ENCODE data around the gene INCENP.

INCENP gene

GRCh38 chr11:62176766-62177165, 53.0 kb downstream of the INCENP start (continued):
- no peak for TF ChIP-seq ZSCAN5A (tag by site-specific recombination; IDR thresholded peaks at IDR 0.05)

GRCh38 chr11:62179995-62180394, 56.2 kb downstream of the INCENP start:
- H3K4me1 ChIP-seq (ENCODE audit: control insufficient read depth, insufficient read depth, low read length): no peaks in the 10 kb centered on the region
- POLR2A ChIA-PET: no interaction called here
- H3K9me3 ChIP-seq (ENCODE audit: control insufficient read depth, insufficient read depth, low read depth, low read length): no peaks in the 10 kb centered on the region
- H3K27ac ChIP-seq (ENCODE audit: extremely low read depth, low read depth, low read length): no peak overlapping the region
- H3K4me3 ChIP-seq (ENCODE audit: low read depth, low read length): no peak overlapping the region
- CTCF ChIA-PET: interaction anchor here (0.6 to 1.8 kb wide), 2 partner anchors 8 to 10 kb away, joined by 3 to 13 read pairs; no protein-coding TSS in a partner anchor
- H3K36me3 ChIP-seq (ENCODE audit: control insufficient read depth in 2 of 2, insufficient read depth in 1 of 2, low read length in 2 of 2): no peaks in the 10 kb centered on the region
- TF ChIP-seq ZNF121 (tag by site-specific recombination; IDR thresholded peaks at IDR 0.05): no peak
- no peak for TF ChIP-seq OVOL3 (tag by site-specific recombination; IDR thresholded peaks at IDR 0.05)
- no peak for TF ChIP-seq ZBTB17 (tag by site-specific recombination; IDR thresholded peaks at IDR 0.05)
- no peak for TF ChIP-seq ZNF501 (tag by site-specific recombination; IDR thresholded peaks at IDR 0.05)
- TF ChIP-seq BCL11B (tag by site-specific recombination; IDR thresholded peaks at IDR 0.05; ENCODE audit: low read depth): no peak

GRCh38 chr11:62181097-62181496, 57.3 kb downstream of the INCENP start:
- Histone ChIP-seq H3K36me3 (ENCODE audit: control insufficient read depth in 2 of 2, insufficient read depth in 1 of 2, low read length in 2 of 2) (no peaks in the 10 kb centered on the region), H3K9me3 (ENCODE audit: control insufficient read depth, insufficient read depth, low read depth, low read length) (no peaks in the 10 kb centered on the region), H3K4me1 (ENCODE audit: control insufficient read depth, insufficient read depth, low read length) (no peaks in the 10 kb centered on the region), H3K4me3 (ENCODE audit: low read depth, low read length) (no peak overlapping the region), H3K27ac (ENCODE audit: extremely low read depth, low read depth, low read length) (no peak overlapping the region)
- ChIA-PET POLR2A (no interaction called here), CTCF (interaction anchor here (1.8 kb wide), 1 partner anchor 9 kb away, joined by 13 read pairs; no protein-coding TSS in a partner anchor)
- TF ChIP-seq SETDB1 (IDR thresholded peaks at IDR 0.05; ENCODE audit: insufficient read length, low read length) (no peak), KLF9 (tag by site-specific recombination; IDR thresholded peaks at IDR 0.05; ENCODE audit: low read depth) (no peak), ZNF174 (tag by site-specific recombination; IDR thresholded peaks at IDR 0.05) (no peak), PRDM10 (tag by site-specific recombination; IDR thresholded peaks at IDR 0.05) (no peak), ZNF23 (tag by site-specific recombination; IDR thresholded peaks at IDR 0.05; ENCODE audit: borderline replicate concordance) (no peak)
- TF ChIP-seq, protein P1, sequence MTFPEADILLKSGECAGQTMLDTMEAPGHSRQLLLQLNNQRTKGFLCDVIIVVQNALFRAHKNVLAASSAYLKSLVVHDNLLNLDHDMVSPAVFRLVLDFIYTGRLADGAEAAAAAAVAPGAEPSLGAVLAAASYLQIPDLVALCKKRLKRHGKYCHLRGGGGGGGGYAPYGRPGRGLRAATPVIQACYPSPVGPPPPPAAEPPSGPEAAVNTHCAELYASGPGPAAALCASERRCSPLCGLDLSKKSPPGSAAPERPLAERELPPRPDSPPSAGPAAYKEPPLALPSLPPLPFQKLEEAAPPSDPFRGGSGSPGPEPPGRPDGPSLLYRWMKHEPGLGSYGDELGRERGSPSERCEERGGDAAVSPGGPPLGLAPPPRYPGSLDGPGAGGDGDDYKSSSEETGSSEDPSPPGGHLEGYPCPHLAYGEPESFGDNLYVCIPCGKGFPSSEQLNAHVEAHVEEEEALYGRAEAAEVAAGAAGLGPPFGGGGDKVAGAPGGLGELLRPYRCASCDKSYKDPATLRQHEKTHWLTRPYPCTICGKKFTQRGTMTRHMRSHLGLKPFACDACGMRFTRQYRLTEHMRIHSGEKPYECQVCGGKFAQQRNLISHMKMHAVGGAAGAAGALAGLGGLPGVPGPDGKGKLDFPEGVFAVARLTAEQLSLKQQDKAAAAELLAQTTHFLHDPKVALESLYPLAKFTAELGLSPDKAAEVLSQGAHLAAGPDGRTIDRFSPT (tag by site-specific recombination; IDR thresholded peaks at IDR 0.05): no peak
